MG63 (cell line): ENCODE measurements around the gene TTLL6. TPM values are rescaled to one million over a fixed set of nuclear protein-coding genes. Genes with fewer than 3 reads are reported as not detected.

Source experiments
- total RNA-seq: library from RNA; depleted of rRNA; stranded (reverse); fragments of >200 nt; shearing (Covaris generic); gene quantifications from 2 replicates; pipeline ENCODE4 v1.2.3, GENCODE V29; 2014; ENCODE audit warnings: low replicate concordance; rRNA removed

The TTLL6 gene
- total RNA-seq, 1 experiment from 2014 or later, result not detected

Other genes starting within 250 kb of the TTLL6 start
- 0.86 and 4.2 TPM in 2 replicates for gene HOXB4, start 238.9 kb downstream of the TTLL6 start, total RNA-seq
- gene HOXB3, start 227.0 kb downstream of the TTLL6 start, total RNA-seq, result 2.1 and 4.6 TPM in 2 replicates
- gene HOXB5, start 223.4 kb downstream of the TTLL6 start, total RNA-seq, result not detected in 2 replicates
- 7.0 and 7.7 TPM in 2 replicates for gene HOXB6, start 212.2 kb downstream of the TTLL6 start, total RNA-seq
- gene HOXB7, start 206.2 kb downstream of the TTLL6 start, total RNA-seq, result 9.8 and 30.6 TPM in 2 replicates
- gene HOXB8, start 201.9 kb downstream of the TTLL6 start, total RNA-seq, result 3.8 and 4.8 TPM in 2 replicates
- gene HOXB9, start 190.9 kb downstream of the TTLL6 start, total RNA-seq, result 7.3 and 21.0 TPM in 2 replicates
- not detected in 2 replicates for gene PRAC1, start 94.7 kb downstream of the TTLL6 start, total RNA-seq
- gene PRAC2, start 94.0 kb downstream of the TTLL6 start, total RNA-seq, result 5.0 TPM in 1 of 2 replicates, not detected in the other
- 6.1 and 10.2 TPM in 2 replicates for gene HOXB13, start 88.5 kb downstream of the TTLL6 start, total RNA-seq
- gene CALCOCO2, start 13.8 kb upstream of the TTLL6 start, total RNA-seq, result 19.2 and 61.2 TPM in 2 replicates
- 179 and 190 TPM in 2 replicates for gene ATP5MC1, start 75.6 kb upstream of the TTLL6 start, total RNA-seq
- gene UBE2Z, start 91.2 kb upstream of the TTLL6 start, total RNA-seq, result 106 and 126 TPM in 2 replicates
- gene SNF8, start 127.6 kb upstream of the TTLL6 start, total RNA-seq, result 266 and 293 TPM in 2 replicates
- not detected in 2 replicates for gene GIP, start 151.4 kb upstream of the TTLL6 start, total RNA-seq
- 0.52 and 0.95 TPM in 2 replicates for gene IGF2BP1, start 180.2 kb upstream of the TTLL6 start, total RNA-seq